HepG2 (cell line): ENCODE measurements around the gene PRKD2. TPM values are rescaled to one million over a fixed set of nuclear protein-coding genes. Genes with fewer than 3 reads are reported as not detected.

Experiments
- AHR ChIP-seq: IDR thresholded peaks from 2 replicates; pipeline ENCODE4 v1.6.1; 2018; ENCODE audit warnings: missing genetic modification reagents, missing compliant biosample characterization
- HOXA5 ChIP-seq: sonication (generic); formaldehyde crosslinking; IDR thresholded peaks from 2 replicates; pipeline ENCODE4 v1.4.0; 2020; ENCODE audit warnings: missing genetic modification reagents
- NCOA5 ChIP-seq: sonication (generic); formaldehyde crosslinking; IDR thresholded peaks from 2 replicates; pipeline ENCODE4 v1.4.0; 2020; ENCODE audit warnings: missing genetic modification reagents
- PTBP1 ChIP-seq: fragments of 200-400 bp; formaldehyde crosslinking; IDR thresholded peaks from 2 replicates; pipeline ENCODE4 v1.6.1; 2018; ENCODE audit warnings: low read length, low read depth; ENCODE audit not compliant: poor library complexity, severe bottlenecking
- SRSF9 ChIP-seq: fragments of 200-400 bp; formaldehyde crosslinking; IDR thresholded peaks from 2 replicates; pipeline ENCODE4 v1.6.1; 2018; ENCODE audit warnings: borderline replicate concordance, mild to moderate bottlenecking, low read depth, low read length; ENCODE audit not compliant: insufficient read depth, poor library complexity, severe bottlenecking
- ZNF30 ChIP-seq: sonication (generic); formaldehyde crosslinking; IDR thresholded peaks from 2 replicates; pipeline ENCODE4 v1.5.0; 2020; ENCODE audit warnings: mild to moderate bottlenecking, missing genetic modification reagents
- ZNF441 ChIP-seq: sonication (generic); formaldehyde crosslinking; IDR thresholded peaks from 2 replicates; pipeline ENCODE4 v1.7.0; 2021; ENCODE audit warnings: missing genetic modification reagents, borderline replicate concordance
- ZNF468 ChIP-seq: sonication (generic); formaldehyde crosslinking; IDR thresholded peaks from 2 replicates; pipeline ENCODE4 v1.8.0; 2022; ENCODE audit warnings: mild to moderate bottlenecking, moderate library complexity, missing genetic modification reagents
- ZNF598 ChIP-seq: sonication (generic); formaldehyde crosslinking; IDR thresholded peaks from 2 replicates; pipeline ENCODE4 v1.5.1; 2020; ENCODE audit warnings: mild to moderate bottlenecking, missing genetic modification reagents, borderline replicate concordance
- ZNF737 ChIP-seq: sonication (generic); formaldehyde crosslinking; IDR thresholded peaks from 2 replicates; pipeline ENCODE4 v1.5.0; 2020; ENCODE audit warnings: missing genetic modification reagents, mild to moderate bottlenecking, borderline replicate concordance
- ZNF790 ChIP-seq: sonication (generic); formaldehyde crosslinking; IDR thresholded peaks from 2 replicates; pipeline ENCODE4 v1.8.0; 2022; ENCODE audit warnings: missing genetic modification reagents, mild to moderate bottlenecking, borderline replicate concordance
- polyA plus RNA-seq, 8 experiments: library from polyadenylated mRNA; depleted of rRNA in 3 of 8; stranded (reverse) in 7 of 8; unstranded in 1 of 8; fragments of >200 nt; fragmentation: Illumina TruSeq in 4 of 8; extraction: Trizol in 4 of 8; gene quantifications; 2 replicates each; pipeline versions ENCODE4 v1.2.1 to v1.2.3, GENCODE V29; 2011 to 2016; ENCODE audit warnings: low read depth in 4 of 8, missing spikeins in 1 of 8, mixed read lengths in 1 of 8; ENCODE audit not compliant: insufficient read depth in 1 of 8
- total RNA-seq, 5 experiments: library from RNA; depleted of rRNA; stranded (reverse); fragments of >200 nt; fragmentation: Illumina TruSeq; extraction: Trizol; gene quantifications; 2 replicates each; pipeline ENCODE4 v1.2.3, GENCODE V29; 2016; ENCODE audit warnings: low read depth in 1 of 5
- TF ChIP-seq, protein P1 (sequence below): sonication (generic); formaldehyde crosslinking; IDR thresholded peaks from 2 replicates; pipeline ENCODE4 v1.4.0; 2020; ENCODE audit warnings: mild to moderate bottlenecking, missing genetic modification reagents
- TF ChIP-seq, protein P2 (sequence below): sonication (generic); IDR thresholded peaks from 2 replicates; pipeline ENCODE4 v1.6.1; 2016; ENCODE audit warnings: low read depth, borderline replicate concordance
- TF ChIP-seq, protein P3 (sequence below): sonication (generic); formaldehyde crosslinking; IDR thresholded peaks from 2 replicates; pipeline ENCODE4 v1.8.0; 2022; ENCODE audit warnings: mild to moderate bottlenecking, missing genetic modification reagents, moderate library complexity
- TF ChIP-seq, protein P4 (sequence below): sonication (generic); formaldehyde crosslinking; IDR thresholded peaks from 2 replicates; pipeline ENCODE4 v1.8.0; 2022; ENCODE audit warnings: missing genetic modification reagents, mild to moderate bottlenecking, borderline replicate concordance
- TF ChIP-seq, protein P5 (sequence below), 2 experiments: sonication (generic) in 1 of 2; formaldehyde crosslinking in 1 of 2; IDR thresholded peaks; 2 replicates each; pipeline versions ENCODE4 v1.4.0 to v1.6.1; 2016 to 2020; ENCODE audit warnings: borderline replicate concordance in 1 of 2, low read depth in 1 of 2, mild to moderate bottlenecking in 1 of 2, missing genetic modification reagents in 1 of 2

PRKD2 gene
- total and polyA plus RNA-seq, 2 of the 13 experiments (the other 11 are each of a cell fraction or from before 2014, with no cell fraction given) = 6.7 to 7.3 TPM

DNA sequence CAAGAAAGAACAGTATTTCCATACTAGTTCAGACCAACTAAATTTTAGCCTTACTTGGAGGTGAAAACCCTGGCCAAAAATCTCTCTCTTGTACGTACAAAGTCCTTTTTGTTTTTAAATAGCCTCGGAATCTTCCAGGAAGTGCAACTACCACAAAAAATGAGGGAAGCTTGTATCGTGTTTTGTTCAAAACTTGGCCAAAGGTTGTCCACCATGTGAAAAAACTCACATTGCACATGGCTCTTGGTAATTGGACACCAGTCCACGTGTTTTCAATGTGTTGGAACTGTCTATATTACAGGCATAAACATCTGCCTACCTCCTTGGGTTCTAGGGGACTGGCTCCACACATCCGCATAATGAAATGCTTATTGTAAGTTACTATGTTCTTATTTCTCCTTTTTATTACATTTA is 44.5 kb upstream of the PRKD2 start (continued):
- TF ChIP-seq, protein P1, sequence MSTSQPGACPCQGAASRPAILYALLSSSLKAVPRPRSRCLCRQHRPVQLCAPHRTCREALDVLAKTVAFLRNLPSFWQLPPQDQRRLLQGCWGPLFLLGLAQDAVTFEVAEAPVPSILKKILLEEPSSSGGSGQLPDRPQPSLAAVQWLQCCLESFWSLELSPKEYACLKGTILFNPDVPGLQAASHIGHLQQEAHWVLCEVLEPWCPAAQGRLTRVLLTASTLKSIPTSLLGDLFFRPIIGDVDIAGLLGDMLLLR (CRISPR knock-in tag) = no peak
- TF ChIP-seq HOXA5 (CRISPR knock-in tag) (no peak), ZNF790 (CRISPR knock-in tag) (peak; percentile 58; the same call in 1 of the 2 replicates), ZNF30 (CRISPR knock-in tag) (peak; percentile 73; the same call in 1 of the 2 replicates), ZNF598 (CRISPR knock-in tag) (no peak), NCOA5 (CRISPR knock-in tag) (no peak), PTBP1 (no peak), ZNF737 (no peak), AHR (CRISPR knock-in tag) (no peak), SRSF9 (no peak), ZNF441 (CRISPR knock-in tag) (peak; percentile 82; the same call in 1 of the 2 replicates), ZNF468 (CRISPR knock-in tag) (no peak)
- TF ChIP-seq, protein P2, sequence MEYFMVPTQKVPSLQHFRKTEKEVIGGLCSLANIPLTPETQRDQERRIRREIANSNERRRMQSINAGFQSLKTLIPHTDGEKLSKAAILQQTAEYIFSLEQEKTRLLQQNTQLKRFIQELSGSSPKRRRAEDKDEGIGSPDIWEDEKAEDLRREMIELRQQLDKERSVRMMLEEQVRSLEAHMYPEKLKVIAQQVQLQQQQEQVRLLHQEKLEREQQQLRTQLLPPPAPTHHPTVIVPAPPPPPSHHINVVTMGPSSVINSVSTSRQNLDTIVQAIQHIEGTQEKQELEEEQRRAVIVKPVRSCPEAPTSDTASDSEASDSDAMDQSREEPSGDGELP = no peak
- TF ChIP-seq, protein P3, sequence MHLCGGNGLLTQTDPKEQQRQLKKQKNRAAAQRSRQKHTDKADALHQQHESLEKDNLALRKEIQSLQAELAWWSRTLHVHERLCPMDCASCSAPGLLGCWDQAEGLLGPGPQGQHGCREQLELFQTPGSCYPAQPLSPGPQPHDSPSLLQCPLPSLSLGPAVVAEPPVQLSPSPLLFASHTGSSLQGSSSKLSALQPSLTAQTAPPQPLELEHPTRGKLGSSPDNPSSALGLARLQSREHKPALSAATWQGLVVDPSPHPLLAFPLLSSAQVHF (CRISPR knock-in tag) = no peak
- TF ChIP-seq, protein P4, sequence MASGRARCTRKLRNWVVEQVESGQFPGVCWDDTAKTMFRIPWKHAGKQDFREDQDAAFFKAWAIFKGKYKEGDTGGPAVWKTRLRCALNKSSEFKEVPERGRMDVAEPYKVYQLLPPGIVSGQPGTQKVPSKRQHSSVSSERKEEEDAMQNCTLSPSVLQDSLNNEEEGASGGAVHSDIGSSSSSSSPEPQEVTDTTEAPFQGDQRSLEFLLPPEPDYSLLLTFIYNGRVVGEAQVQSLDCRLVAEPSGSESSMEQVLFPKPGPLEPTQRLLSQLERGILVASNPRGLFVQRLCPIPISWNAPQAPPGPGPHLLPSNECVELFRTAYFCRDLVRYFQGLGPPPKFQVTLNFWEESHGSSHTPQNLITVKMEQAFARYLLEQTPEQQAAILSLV (CRISPR knock-in tag) = no peak
- TF ChIP-seq, protein P5, sequence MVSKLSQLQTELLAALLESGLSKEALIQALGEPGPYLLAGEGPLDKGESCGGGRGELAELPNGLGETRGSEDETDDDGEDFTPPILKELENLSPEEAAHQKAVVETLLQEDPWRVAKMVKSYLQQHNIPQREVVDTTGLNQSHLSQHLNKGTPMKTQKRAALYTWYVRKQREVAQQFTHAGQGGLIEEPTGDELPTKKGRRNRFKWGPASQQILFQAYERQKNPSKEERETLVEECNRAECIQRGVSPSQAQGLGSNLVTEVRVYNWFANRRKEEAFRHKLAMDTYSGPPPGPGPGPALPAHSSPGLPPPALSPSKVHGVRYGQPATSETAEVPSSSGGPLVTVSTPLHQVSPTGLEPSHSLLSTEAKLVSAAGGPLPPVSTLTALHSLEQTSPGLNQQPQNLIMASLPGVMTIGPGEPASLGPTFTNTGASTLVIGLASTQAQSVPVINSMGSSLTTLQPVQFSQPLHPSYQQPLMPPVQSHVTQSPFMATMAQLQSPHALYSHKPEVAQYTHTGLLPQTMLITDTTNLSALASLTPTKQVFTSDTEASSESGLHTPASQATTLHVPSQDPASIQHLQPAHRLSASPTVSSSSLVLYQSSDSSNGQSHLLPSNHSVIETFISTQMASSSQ (IDR thresholded peaks at IDR 0.05; ENCODE audit: low read depth) = no peak
- TF ChIP-seq, protein P5 (CRISPR knock-in tag; IDR thresholded peaks at IDR 0.05; ENCODE audit: borderline replicate concordance) = no peak
